HCT116 (cell line): ENCODE measurements around the gene PDXK. TPM values are rescaled to one million over a fixed set of nuclear protein-coding genes. Genes with fewer than 3 reads are reported as not detected.

Experiments used
- ATAC-seq: fragments of 200-7000 bp; cut with Tn5 transposase; 2 replicates; pipeline ENCODE4 v1.9.1; 2020; ENCODE audit warnings: mild to moderate bottlenecking, moderate library complexity
- BruUV-seq: library from RNA; stranded (reverse); fragments of 400-500 nt; replicated peaks from 2 replicates; lab custom pipeline; 2021; lab: Mats Ljungman, UMichigan
- CTCF ChIA-PET: fragments of 300-600 bp; sonication (Branson Sonifier 250); formaldehyde crosslinking; loops from one replicate; lab custom pipeline; 2021; ENCODE audit warnings: antibody characterized with exemption; lab: Charles Lee
- POLR2A ChIA-PET: fragments of 300-600, 350-600 bp; sonication (Branson Sonifier 250); formaldehyde crosslinking; loops from one replicate; lab custom pipeline; 2021; ENCODE audit warnings: antibody characterized with exemption; lab: Charles Lee
- RAD21 ChIA-PET, 2 experiments: fragments of 300-600 bp; sonication (Branson Sonifier 250); formaldehyde crosslinking; loops; one replicate each; lab custom pipeline; 2023; ENCODE audit warnings: low total read pairs in 2 of 2; ENCODE audit not compliant: uncharacterized antibody in 2 of 2, unreplicated experiment in 2 of 2, low non-redundant PET in 1 of 2; lab: Charles Lee
- DNase-seq: peaks from one replicate; pipeline ENCODE4 v3.0.0-alpha.2; 2010; ENCODE audit warnings: low read depth, low spot score
- H2AFZ ChIP-seq: fragments of 200-600 bp; shearing (Covaris generic), sonication (generic); 2 replicates; pipeline ENCODE4 v1.6.1; 2017; ENCODE audit warnings: low read depth, mixed run types, mixed read lengths, antibody characterized with exemption, low read length; ENCODE audit not compliant: poor library complexity, severe bottlenecking
- H3K27ac ChIP-seq: 2 replicates; pipeline ENCODE4 v1.5.1; 2012; ENCODE audit warnings: low read depth, low read length
- H3K27me3 ChIP-seq: fragments of 200-600 bp; sonication (generic); 2 replicates; pipeline ENCODE4 v1.6.1; 2016; ENCODE audit warnings: mixed run types, low read length, mixed read lengths; ENCODE audit not compliant: insufficient read depth
- H3K36me3 ChIP-seq, 2 experiments: fragments of 200-500 bp in 1 of 2; fragments of 200-600 bp in 1 of 2; sonication (Bioruptor generic) in 1 of 2; sonication (generic) in 1 of 2; 2 replicates each; pipeline versions ENCODE4 v1.5.1 to v1.6.1; 2014 to 2016; ENCODE audit warnings: low read length in 2 of 2, inconsistent platforms in 1 of 2, mixed read lengths in 1 of 2, mixed run types in 1 of 2; ENCODE audit not compliant: insufficient read depth in 2 of 2, control insufficient read depth in 1 of 2
- H3K4me1 ChIP-seq, 2 experiments: fragments of 200-600 bp in 1 of 2; sonication (generic) in 1 of 2; 2 replicates each; pipeline versions ENCODE4 v1.5.1 to v1.6.1; 2012 to 2017; ENCODE audit warnings: low read length in 2 of 2, inconsistent platforms in 1 of 2, mild to moderate bottlenecking in 1 of 2, mixed read lengths in 1 of 2, mixed run types in 1 of 2, moderate library complexity in 1 of 2; ENCODE audit not compliant: insufficient read depth in 2 of 2, control insufficient read depth in 1 of 2
- H3K4me2 ChIP-seq: fragments of 200-600 bp; sonication (generic); 2 replicates; pipeline ENCODE4 v1.6.1; 2017; ENCODE audit warnings: mixed run types, low read length, mixed read lengths
- H3K4me3 ChIP-seq, 2 experiments: fragments of 200-600 bp in 1 of 2; sonication (generic) in 1 of 2; replicated peaks in 1 of 2; 2 replicates each; pipeline ENCODE4 v1.5.1; 2011 to 2016; ENCODE audit warnings: low read length in 2 of 2, control low read depth in 1 of 2, low read depth in 1 of 2, mild to moderate bottlenecking in 1 of 2, mixed read lengths in 1 of 2, mixed run types in 1 of 2
- H3K79me2 ChIP-seq: fragments of 200-600 bp; sonication (generic); 2 replicates; pipeline ENCODE4 v1.6.1; 2017; ENCODE audit warnings: mild to moderate bottlenecking, mixed run types, low read length, moderate library complexity, mixed read lengths; ENCODE audit not compliant: insufficient read depth
- H3K9ac ChIP-seq: fragments of 200-600 bp; sonication (generic); 2 replicates; pipeline ENCODE4 v1.6.1; 2016; ENCODE audit warnings: low read length, mixed read lengths
- H3K9me2 ChIP-seq: fragments of 200-600 bp; sonication (generic), shearing (Covaris generic); 2 replicates; pipeline ENCODE4 v1.6.1; 2017; ENCODE audit warnings: mixed run types, mild to moderate bottlenecking, moderate library complexity; ENCODE audit not compliant: insufficient read depth
- H3K9me3 ChIP-seq, 2 experiments: fragments of 200-500 bp in 1 of 2; fragments of 200-600 bp in 1 of 2; sonication (Bioruptor generic) in 1 of 2; sonication (generic) in 1 of 2; 2 replicates each; pipeline ENCODE4 v1.6.1; 2014 to 2017; ENCODE audit warnings: low read length in 2 of 2, mixed read lengths in 2 of 2, inconsistent platforms in 1 of 2, low read depth in 1 of 2, mild to moderate bottlenecking in 1 of 2, mixed run types in 1 of 2, moderate library complexity in 1 of 2; ENCODE audit not compliant: control insufficient read depth in 1 of 2, insufficient read depth in 1 of 2
- H4K20me1 ChIP-seq: fragments of 200-600 bp; sonication (generic), shearing (Covaris generic); 2 replicates; pipeline ENCODE4 v1.6.1; 2017; ENCODE audit warnings: mixed run types, mild to moderate bottlenecking, moderate library complexity; ENCODE audit not compliant: insufficient read depth
- ELF1 ChIP-seq: IDR thresholded peaks from 2 replicates; pipeline ENCODE4 v1.6.1; 2012; ENCODE audit warnings: low read depth, borderline replicate concordance
- EZH2phosphoT487 ChIP-seq: fragments of 200-600 bp; IDR thresholded peaks from 2 replicates; pipeline ENCODE4 v1.6.1; 2018; ENCODE audit warnings: antibody characterized with exemption, borderline replicate concordance
- JUND ChIP-seq: IDR thresholded peaks from 2 replicates; pipeline ENCODE4 v1.6.1; 2012
- SIN3A ChIP-seq: IDR thresholded peaks from 2 replicates; pipeline ENCODE4 v1.6.1; 2012; ENCODE audit warnings: low read depth
- SRF ChIP-seq: IDR thresholded peaks from 2 replicates; pipeline ENCODE4 v1.6.1; 2012; ENCODE audit warnings: low read depth
- TCF7L2 ChIP-seq: IDR thresholded peaks from 2 replicates; pipeline ENCODE4 v1.7.0; 2011; ENCODE audit warnings: borderline replicate concordance, inconsistent platforms; ENCODE audit not compliant: insufficient read depth, insufficient read length; ENCODE audit errors: extremely low read depth
- ZFX ChIP-seq: fragments of 450-650 bp; IDR thresholded peaks from 2 replicates; pipeline ENCODE4 v1.6.1; 2017
- intact Hi-C: fragments of 100-400 bp; cut with micrococcal nuclease; formaldehyde crosslinking; loops from 2 replicates; pipeline ENCODE4 v1.10.0; 2022
- total RNA-seq: library from RNA; stranded (reverse); gene quantifications from one replicate; pipeline ENCODE4 v1.2.1, GENCODE V29; 2021; ENCODE audit not compliant: unreplicated experiment
- TF ChIP-seq, protein P1 (sequence below): IDR thresholded peaks from 2 replicates; pipeline ENCODE4 v1.6.1; 2012

The PDXK gene
- total RNA-seq, 1 experiment from 2014 or later = 127 TPM

GRCh38 chr21:43717166-43717853, 1.6 kb upstream of the PDXK start:
- Histone ChIP-seq H3K4me1 (peaks cover 28 to 62% of the 10 kb centered on the region in 2 experiments), H3K9ac (no peak overlapping the region), H3K27ac (no peak overlapping the region)
- ChIA-PET POLR2A (no interaction called here), RAD21 (no interaction called here)
- ATAC-seq = no peak
- TF ChIP-seq SIN3A (no peak), SRF (no peak), JUND (no peak), TCF7L2 (no peak), ELF1 (no peak), ZFX (no peak)
- TF ChIP-seq, protein P1, sequence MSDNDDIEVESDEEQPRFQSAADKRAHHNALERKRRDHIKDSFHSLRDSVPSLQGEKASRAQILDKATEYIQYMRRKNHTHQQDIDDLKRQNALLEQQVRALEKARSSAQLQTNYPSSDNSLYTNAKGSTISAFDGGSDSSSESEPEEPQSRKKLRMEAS = no peak
- TF ChIP-seq, all 23 proteins: peak for 0
- Histone ChIP-seq H4K20me1 (peaks cover 2% of the 10 kb centered on the region; the same call in 1 of the 2 replicates), H3K27me3 (no peaks in the 10 kb centered on the region), H2AFZ (no peak overlapping the region), H3K9me2 (no peaks in the 10 kb centered on the region), H3K4me2 (no peak overlapping the region), H3K36me3 (peaks cover 0 to 12% of the 10 kb centered on the region in 2 experiments; a peak in 1 of 4 replicates), H3K9me3 (no peaks in the 10 kb centered on the region), H3K79me2 (peaks cover 32% of the 10 kb centered on the region), H3K4me3 (no peak overlapping the region)
- intact Hi-C loops = no loop called here
- CTCF ChIA-PET = interaction anchor here (1.0 kb wide), 1 partner anchor 11 kb away, joined by 3 read pairs; no protein-coding TSS in a partner anchor
- no TSS peak for BruUV-seq
- DNase-seq = no peak

DNA sequence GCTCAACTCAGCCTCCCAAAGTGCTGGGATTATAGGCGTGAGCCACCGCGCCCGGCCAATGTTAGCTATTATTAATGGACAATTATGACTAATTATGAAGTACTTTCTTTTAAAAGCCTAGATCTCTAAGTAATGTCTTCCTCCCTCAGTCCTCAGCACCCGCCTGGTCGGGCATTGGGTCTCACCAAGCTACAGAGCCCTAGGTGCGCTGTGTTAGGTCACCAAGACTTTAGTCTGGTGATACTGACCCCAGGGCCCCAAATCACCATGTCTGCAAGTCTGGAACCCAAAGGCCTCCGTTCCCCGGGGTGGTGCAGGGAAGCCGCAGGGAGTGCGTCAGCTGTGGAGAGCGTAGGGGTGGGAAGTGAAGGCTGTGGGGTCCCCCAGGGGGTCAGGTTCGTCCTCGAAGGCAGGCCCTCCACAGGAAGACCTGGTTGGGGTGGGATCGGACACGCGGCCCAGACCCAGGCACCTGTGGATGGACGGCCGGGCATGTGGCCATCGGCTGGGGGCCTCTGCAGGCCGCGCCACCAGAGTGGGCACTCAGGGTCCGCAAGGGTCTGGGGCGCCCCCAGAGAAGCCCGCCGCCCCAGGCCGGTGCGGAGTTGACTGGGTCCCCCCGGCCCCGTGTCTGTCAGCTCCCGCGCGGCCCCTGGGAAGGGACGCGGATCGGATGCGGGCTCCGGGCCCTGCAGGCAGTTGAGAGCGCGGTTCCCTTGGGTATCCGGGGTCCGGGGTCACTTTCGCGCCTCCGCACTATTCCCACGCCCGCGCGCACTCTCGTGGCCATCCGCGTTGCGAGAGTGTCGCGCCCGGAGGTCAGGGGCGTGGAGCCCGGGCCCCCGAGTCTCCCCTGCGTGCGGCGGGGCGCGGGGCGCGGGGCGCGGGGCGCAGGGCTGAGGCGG, 710 bp upstream of the PDXK start:
- peak overlapping the region; percentile 99 for H3K4me2 ChIP-seq
- H3K4me1 ChIP-seq = peaks cover 22 to 53% of the 10 kb centered on the region in 2 experiments
- ATAC-seq (no peak), DNase-seq (no peak)
- no peaks in the 10 kb centered on the region for H3K9me2 ChIP-seq
- CTCF ChIA-PET = interaction anchor here (1.0 kb wide), 1 partner anchor 10 kb away, joined by 3 read pairs; no protein-coding TSS in a partner anchor
- POLR2A ChIA-PET = no interaction called here
- H3K27me3 ChIP-seq = no peaks in the 10 kb centered on the region
- H3K79me2 ChIP-seq = peaks cover 39% of the 10 kb centered on the region
- no peak overlapping the region for H2AFZ ChIP-seq
- H3K9ac ChIP-seq = peak overlapping the region; percentile 99
- TF ChIP-seq SRF = no peak
- no peak for TF ChIP-seq EZH2phosphoT487
- H3K9me3 ChIP-seq = no peaks in the 10 kb centered on the region
- peaks cover 5% of the 10 kb centered on the region; the same call in 1 of the 2 replicates for H4K20me1 ChIP-seq
- TSS peak; percentile 60 for BruUV-seq
- H3K27ac ChIP-seq = peak overlapping the region; percentile 72; the same call in 1 of the 2 replicates
- peak overlapping the region; percentile 96 to 99 for H3K4me3 ChIP-seq
- intact Hi-C loops = no loop called here
- peaks cover 0 to 12% of the 10 kb centered on the region in 2 experiments; a peak in 1 of 4 replicates for H3K36me3 ChIP-seq
- RAD21 ChIA-PET = no interaction called here
